GM19324 (cell line): ENCODE measurements around the gene DNHD1.
A peak's percentile ranks its signal among the peaks of the same experiment; 100 is the strongest.
"Not testable (repeated sequence)": the region's sequence is repeated elsewhere in the genome, so short reads cannot be mapped to it uniquely, and the experiment has no call there.

Experiments
- ATAC-seq: cut with Tn5 transposase; IDR thresholded peaks from one replicate; pipeline ENCODE4 v1.9.1; 2021; ENCODE audit warnings: mild to moderate bottlenecking, moderate library complexity; ENCODE audit not compliant: unreplicated experiment, low FRiP score

Gene DNHD1

GRCh38 chr11:6476571-6476970, 20.5 kb upstream of the DNHD1 start:
- ATAC-seq, result no peak

GRCh38 chr11:6480299-6480914, 16.7 kb upstream of the DNHD1 start:
- ATAC-seq, result no peak

GRCh38 chr11:6481012-6481923, 15.8 kb upstream of the DNHD1 start, which contains the start of the genes ARFIP2 and TIMM10B:
Gene ARFIP2 (minus strand): TSS chr11:6481331. CDS start chr11:6480421, 910 bp downstream.
Gene TIMM10B (plus strand): TSS chr11:6481501. CDS start chr11:6481517, 16 bp downstream.
- ATAC-seq, result peak; percentile 99

GRCh38 chr11:6481924-6482275, 15.2 kb upstream of the DNHD1 start:
- ATAC-seq, result no peak

- no peak for ATAC-seq
Measured at GRCh38 chr11:6482441-6482840, 14.6 kb upstream of the DNHD1 start.

GRCh38 chr11:6483015-6483414, 14.1 kb upstream of the DNHD1 start:
- ATAC-seq, result no peak

GRCh38 chr11:6485661-6486060, 11.4 kb upstream of the DNHD1 start:
- no peak for ATAC-seq

GRCh38 chr11:6486256-6486655, 10.8 kb upstream of the DNHD1 start:
- ATAC-seq, result no peak

- ATAC-seq, result no peak
Measured at GRCh38 chr11:6486938-6487337, 10.1 kb upstream of the DNHD1 start.

- ATAC-seq, result no peak
Measured at GRCh38 chr11:6488342-6488741, 8.7 kb upstream of the DNHD1 start.

GRCh38 chr11:6488821-6489220, 8.3 kb upstream of the DNHD1 start:
- ATAC-seq, result no peak

GRCh38 chr11:6489306-6489705, 7.8 kb upstream of the DNHD1 start:
- ATAC-seq, result no peak

- no peak for ATAC-seq
Measured at GRCh38 chr11:6498121-6498520, 1.0 kb downstream of the DNHD1 start.

GRCh38 chr11:6498544-6498943, 1.5 kb downstream of the DNHD1 start:
- ATAC-seq, result no peak

- no peak for ATAC-seq
Measured at GRCh38 chr11:6502382-6502781, 5.3 kb downstream of the DNHD1 start.

- no peak for ATAC-seq
Measured at GRCh38 chr11:6504166-6504565, 7.1 kb downstream of the DNHD1 start.

- ATAC-seq, result no peak
Measured at GRCh38 chr11:6505577-6506240, 8.6 kb downstream of the DNHD1 start.

GRCh38 chr11:6516865-6517264, 19.8 kb downstream of the DNHD1 start:
- no peak for ATAC-seq

GRCh38 chr11:6520265-6520664, 23.2 kb downstream of the DNHD1 start:
- ATAC-seq, result no peak

GRCh38 chr11:6521946-6522345, 24.9 kb downstream of the DNHD1 start:
- ATAC-seq, result not testable (repeated sequence)

- ATAC-seq, result no peak
Measured at GRCh38 chr11:6523253-6523652, 26.2 kb downstream of the DNHD1 start.
